Measurements from ENCODE around the gene SORCS2. TPM values are rescaled to one million over a fixed set of nuclear protein-coding genes. Genes with fewer than 3 reads are reported as not detected.

The SORCS2 gene
- total RNA-seq, 1 donor from 2014 or later = 3.1 TPM

- H3K9me3 ChIP-seq (ENCODE audit: control insufficient read depth in 3 of 3, low read length in 3 of 3) = no peaks in the 10 kb centered on the region
- no peak overlapping the region for H3K27ac ChIP-seq (ENCODE audit: low read depth, low read length)
- no peaks in the 10 kb centered on the region for H3K36me3 ChIP-seq (ENCODE audit: control insufficient read depth in 3 of 3, insufficient read depth in 3 of 3, low read length in 3 of 3)
- no peaks in the 10 kb centered on the region for H3K4me1 ChIP-seq (ENCODE audit: control insufficient read depth in 3 of 3, insufficient read depth in 3 of 3, low read length in 3 of 3)
- H3K27me3 ChIP-seq (ENCODE audit: control insufficient read depth in 3 of 3, insufficient read depth in 3 of 3, low read length in 3 of 3) = peaks cover 0 to 24% (median 21%) of the 10 kb centered on the region in 3 donors
- no peak overlapping the region for H3K9ac ChIP-seq (ENCODE audit: low read depth in 1 of 3, low read length in 3 of 3)
- H3K4me3 ChIP-seq (ENCODE audit: low read length in 3 of 3) = no peak overlapping the region
These were observed 280.7 kb downstream of the SORCS2 start for GRCh38 chr4:7473081-7473480.

GRCh38 chr4:7474320-7474719, 282.0 kb downstream of the SORCS2 start:
- H3K9ac ChIP-seq (ENCODE audit: low read depth in 1 of 3, low read length in 3 of 3) = no peak overlapping the region
- H3K36me3 ChIP-seq (ENCODE audit: control insufficient read depth in 3 of 3, insufficient read depth in 3 of 3, low read length in 3 of 3) = no peaks in the 10 kb centered on the region
- no peak overlapping the region for H3K27ac ChIP-seq (ENCODE audit: low read depth, low read length)
- no peaks in the 10 kb centered on the region for H3K9me3 ChIP-seq (ENCODE audit: control insufficient read depth in 3 of 3, low read length in 3 of 3)
- H3K4me1 ChIP-seq (ENCODE audit: control insufficient read depth in 3 of 3, insufficient read depth in 3 of 3, low read length in 3 of 3) = no peaks in the 10 kb centered on the region
- H3K4me3 ChIP-seq (ENCODE audit: low read length in 3 of 3) = no peak overlapping the region
- H3K27me3 ChIP-seq (ENCODE audit: control insufficient read depth in 3 of 3, insufficient read depth in 3 of 3, low read length in 3 of 3) = peaks cover 0 to 24% (median 17%) of the 10 kb centered on the region in 3 donors

- H3K36me3 ChIP-seq (ENCODE audit: control insufficient read depth in 3 of 3, insufficient read depth in 3 of 3, low read length in 3 of 3) = no peaks in the 10 kb centered on the region
- no peak overlapping the region for H3K27ac ChIP-seq (ENCODE audit: low read depth, low read length)
- H3K9ac ChIP-seq (ENCODE audit: low read depth in 1 of 3, low read length in 3 of 3) = no peak overlapping the region
- no peak overlapping the region for H3K4me3 ChIP-seq (ENCODE audit: low read length in 3 of 3)
- peaks cover 0 to 23% (median 15%) of the 10 kb centered on the region in 3 donors for H3K27me3 ChIP-seq (ENCODE audit: control insufficient read depth in 3 of 3, insufficient read depth in 3 of 3, low read length in 3 of 3)
- H3K4me1 ChIP-seq (ENCODE audit: control insufficient read depth in 3 of 3, insufficient read depth in 3 of 3, low read length in 3 of 3) = no peaks in the 10 kb centered on the region
- H3K9me3 ChIP-seq (ENCODE audit: control insufficient read depth in 3 of 3, low read length in 3 of 3) = no peaks in the 10 kb centered on the region
These were observed 282.9 kb downstream of the SORCS2 start for GRCh38 chr4:7475207-7475606.

GRCh38 chr4:7476820-7477219, 284.5 kb downstream of the SORCS2 start:
- Histone ChIP-seq H3K4me1 (ENCODE audit: control insufficient read depth in 3 of 3, insufficient read depth in 3 of 3, low read length in 3 of 3) (no peaks in the 10 kb centered on the region), H3K9ac (ENCODE audit: low read depth in 1 of 3, low read length in 3 of 3) (no peak overlapping the region), H3K27ac (ENCODE audit: low read depth, low read length) (no peak overlapping the region), H3K27me3 (ENCODE audit: control insufficient read depth in 3 of 3, insufficient read depth in 3 of 3, low read length in 3 of 3) (peaks cover 0 to 13% (median 9%) of the 10 kb centered on the region in 3 donors), H3K9me3 (ENCODE audit: control insufficient read depth in 3 of 3, low read length in 3 of 3) (no peaks in the 10 kb centered on the region), H3K36me3 (ENCODE audit: control insufficient read depth in 3 of 3, insufficient read depth in 3 of 3, low read length in 3 of 3) (no peaks in the 10 kb centered on the region), H3K4me3 (ENCODE audit: low read length in 3 of 3) (no peak overlapping the region)

GRCh38 chr4:7477695-7478094, 285.4 kb downstream of the SORCS2 start:
- H3K36me3 ChIP-seq (ENCODE audit: control insufficient read depth in 3 of 3, insufficient read depth in 3 of 3, low read length in 3 of 3) = no peaks in the 10 kb centered on the region
- no peak overlapping the region for H3K9ac ChIP-seq (ENCODE audit: low read depth in 1 of 3, low read length in 3 of 3)
- no peaks in the 10 kb centered on the region for H3K4me1 ChIP-seq (ENCODE audit: control insufficient read depth in 3 of 3, insufficient read depth in 3 of 3, low read length in 3 of 3)
- H3K9me3 ChIP-seq (ENCODE audit: control insufficient read depth in 3 of 3, low read length in 3 of 3) = no peaks in the 10 kb centered on the region
- no peak overlapping the region for H3K27ac ChIP-seq (ENCODE audit: low read depth, low read length)
- peaks cover 0 to 7% (median 2%) of the 10 kb centered on the region in 3 donors for H3K27me3 ChIP-seq (ENCODE audit: control insufficient read depth in 3 of 3, insufficient read depth in 3 of 3, low read length in 3 of 3)
- H3K4me3 ChIP-seq (ENCODE audit: low read length in 3 of 3) = no peak overlapping the region

GRCh38 chr4:7478665-7479064, 286.3 kb downstream of the SORCS2 start:
- H3K4me1 ChIP-seq (ENCODE audit: control insufficient read depth in 3 of 3, insufficient read depth in 3 of 3, low read length in 3 of 3) = no peaks in the 10 kb centered on the region
- H3K27me3 ChIP-seq (ENCODE audit: control insufficient read depth in 3 of 3, insufficient read depth in 3 of 3, low read length in 3 of 3) = peaks cover 0 to 7% (median 2%) of the 10 kb centered on the region in 3 donors
- no peak overlapping the region for H3K4me3 ChIP-seq (ENCODE audit: low read length in 3 of 3)
- no peak overlapping the region for H3K9ac ChIP-seq (ENCODE audit: low read depth in 1 of 3, low read length in 3 of 3)
- no peaks in the 10 kb centered on the region for H3K36me3 ChIP-seq (ENCODE audit: control insufficient read depth in 3 of 3, insufficient read depth in 3 of 3, low read length in 3 of 3)
- no peak overlapping the region for H3K27ac ChIP-seq (ENCODE audit: low read depth, low read length)
- peaks cover 0 to 2% (median 0%) of the 10 kb centered on the region in 3 donors for H3K9me3 ChIP-seq (ENCODE audit: control insufficient read depth in 3 of 3, low read length in 3 of 3)

GRCh38 chr4:7480423-7480822, 288.1 kb downstream of the SORCS2 start:
- Histone ChIP-seq H3K36me3 (ENCODE audit: control insufficient read depth in 3 of 3, insufficient read depth in 3 of 3, low read length in 3 of 3) (no peaks in the 10 kb centered on the region), H3K9ac (ENCODE audit: low read depth in 1 of 3, low read length in 3 of 3) (no peak overlapping the region), H3K4me3 (ENCODE audit: low read length in 3 of 3) (no peak overlapping the region), H3K27me3 (ENCODE audit: control insufficient read depth in 3 of 3, insufficient read depth in 3 of 3, low read length in 3 of 3) (peaks cover 0 to 7% (median 0%) of the 10 kb centered on the region in 3 donors), H3K27ac (ENCODE audit: low read depth, low read length) (no peak overlapping the region), H3K9me3 (ENCODE audit: control insufficient read depth in 3 of 3, low read length in 3 of 3) (peaks cover 0 to 2% (median 0%) of the 10 kb centered on the region in 3 donors), H3K4me1 (ENCODE audit: control insufficient read depth in 3 of 3, insufficient read depth in 3 of 3, low read length in 3 of 3) (no peaks in the 10 kb centered on the region)

GRCh38 chr4:7481227-7481626, 288.9 kb downstream of the SORCS2 start:
- Histone ChIP-seq H3K36me3 (ENCODE audit: control insufficient read depth in 3 of 3, insufficient read depth in 3 of 3, low read length in 3 of 3) (no peaks in the 10 kb centered on the region), H3K27me3 (ENCODE audit: control insufficient read depth in 3 of 3, insufficient read depth in 3 of 3, low read length in 3 of 3) (peaks cover 0 to 9% (median 1%) of the 10 kb centered on the region in 3 donors), H3K9ac (ENCODE audit: low read depth in 1 of 3, low read length in 3 of 3) (no peak overlapping the region), H3K27ac (ENCODE audit: low read depth, low read length) (no peak overlapping the region), H3K4me3 (ENCODE audit: low read length in 3 of 3) (no peak overlapping the region), H3K4me1 (ENCODE audit: control insufficient read depth in 3 of 3, insufficient read depth in 3 of 3, low read length in 3 of 3) (no peaks in the 10 kb centered on the region), H3K9me3 (ENCODE audit: control insufficient read depth in 3 of 3, low read length in 3 of 3) (peaks cover 0 to 2% (median 0%) of the 10 kb centered on the region in 3 donors)

- Histone ChIP-seq H3K36me3 (ENCODE audit: control insufficient read depth in 3 of 3, insufficient read depth in 3 of 3, low read length in 3 of 3) (no peaks in the 10 kb centered on the region), H3K27ac (ENCODE audit: low read depth, low read length) (no peak overlapping the region), H3K9me3 (ENCODE audit: control insufficient read depth in 3 of 3, low read length in 3 of 3) (peaks cover 0 to 2% (median 0%) of the 10 kb centered on the region in 3 donors), H3K9ac (ENCODE audit: low read depth in 1 of 3, low read length in 3 of 3) (no peak overlapping the region), H3K27me3 (ENCODE audit: control insufficient read depth in 3 of 3, insufficient read depth in 3 of 3, low read length in 3 of 3) (peaks cover 2 to 25% (median 10%) of the 10 kb centered on the region in 3 donors), H3K4me3 (ENCODE audit: low read length in 3 of 3) (no peak overlapping the region), H3K4me1 (ENCODE audit: control insufficient read depth in 3 of 3, insufficient read depth in 3 of 3, low read length in 3 of 3) (no peaks in the 10 kb centered on the region)
These were observed 292.8 kb downstream of the SORCS2 start for GRCh38 chr4:7485096-7485495.

- H3K9ac ChIP-seq (ENCODE audit: low read depth in 1 of 3, low read length in 3 of 3) = no peak overlapping the region
- H3K27ac ChIP-seq (ENCODE audit: low read depth, low read length) = no peak overlapping the region
- peaks cover 0 to 2% (median 0%) of the 10 kb centered on the region in 3 donors for H3K9me3 ChIP-seq (ENCODE audit: control insufficient read depth in 3 of 3, low read length in 3 of 3)
These were observed 293.8 kb downstream of the SORCS2 start for GRCh38 chr4:7486101-7486500.

More at GRCh38 chr4:7486101-7486500, 293.8 kb downstream of the SORCS2 start:
- Histone ChIP-seq H3K36me3 (ENCODE audit: control insufficient read depth in 3 of 3, insufficient read depth in 3 of 3, low read length in 3 of 3) (no peaks in the 10 kb centered on the region), H3K4me3 (ENCODE audit: low read length in 3 of 3) (no peak overlapping the region), H3K27me3 (ENCODE audit: control insufficient read depth in 3 of 3, insufficient read depth in 3 of 3, low read length in 3 of 3) (peaks cover 2 to 25% (median 10%) of the 10 kb centered on the region in 3 donors), H3K4me1 (ENCODE audit: control insufficient read depth in 3 of 3, insufficient read depth in 3 of 3, low read length in 3 of 3) (no peaks in the 10 kb centered on the region)

All from skeletal muscle tissue (tissue), 4 donors.